ENCODE results near the gene MZF1. TPM values are rescaled to one million over a fixed set of nuclear protein-coding genes. Genes with fewer than 3 reads are reported as not detected.
A peak's percentile ranks its signal among the peaks of the same experiment; 100 is the strongest.

MZF1 gene
- total and polyA plus RNA-seq, 9 of the 15 experiments (the other 6 are each of a cell fraction or from before 2014, with no cell fraction given), result 0.31 to 29.3 (median 11.5) TPM

DNA sequence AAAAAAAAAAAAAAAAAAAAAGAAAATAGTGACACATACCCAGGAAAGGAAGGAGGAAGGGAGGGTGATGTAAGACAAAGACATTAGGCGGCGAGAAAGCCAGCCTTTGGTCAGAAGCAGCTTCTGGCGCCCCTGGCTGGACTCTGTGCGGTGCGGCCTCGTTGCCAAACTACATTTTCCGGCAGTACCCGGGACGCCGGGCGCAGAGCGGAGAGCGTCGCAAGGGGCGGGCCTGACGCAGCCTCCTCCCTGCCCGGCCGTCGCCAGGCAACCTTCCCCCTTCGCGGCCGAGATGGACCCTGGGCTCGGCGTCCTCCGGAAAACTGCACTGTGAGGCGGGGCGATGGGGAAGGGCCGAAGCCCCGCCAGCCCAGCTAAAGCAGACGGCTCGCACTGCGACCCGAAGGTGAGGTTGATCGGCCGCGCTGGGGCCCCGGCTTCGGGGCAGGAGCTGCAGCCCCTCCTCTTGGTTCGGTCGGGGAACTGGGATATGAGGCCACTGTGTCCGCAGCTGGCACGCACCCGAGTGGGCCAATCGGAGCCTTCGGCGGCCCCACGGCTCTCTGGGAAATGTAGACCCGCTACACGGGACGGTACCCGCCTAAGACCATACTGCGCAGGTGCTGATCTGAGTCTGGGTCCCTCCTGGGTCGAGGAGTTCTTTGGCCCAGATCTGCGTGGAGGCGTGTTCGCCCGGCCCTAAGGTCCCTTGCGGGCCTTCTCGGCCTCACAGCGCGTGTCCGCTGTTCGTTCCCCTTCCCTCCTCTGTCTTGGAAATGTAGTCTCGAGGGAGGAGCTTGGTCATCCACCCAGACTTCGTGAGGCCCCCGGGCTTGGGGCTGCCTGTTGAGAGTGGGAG, 2.3 kb upstream of the MZF1 start (continued):
- TF ChIP-seq ZNF778 (CRISPR knock-in tag; IDR thresholded peaks at IDR 0.05) (no peak), RBM39 (optimal IDR thresholded peaks at IDR 0.05; ENCODE audit: low read depth, low read length) (no peak), NRF1 (conservative IDR thresholded peaks at IDR 0.05 in 1 of 2, IDR thresholded peaks at IDR 0.05 in 1 of 2) (peak; percentile 89 to 91), EP400 (IDR thresholded peaks at IDR 0.05) (peak; percentile 74), NONO (IDR thresholded peaks at IDR 0.05; ENCODE audit: low read depth in 2 of 2, low read length in 1 of 2) (peak in 1 of 2 experiments; percentile 55; a peak in 1 of 4 replicates), HCFC1 (IDR thresholded peaks at IDR 0.05; ENCODE audit: low read depth, low read length) (peak; percentile 98), ASH1L (IDR thresholded peaks at IDR 0.05; ENCODE audit: borderline replicate concordance, low read depth, partially characterized antibody) (no peak), KLF6 (CRISPR knock-in tag; IDR thresholded peaks at IDR 0.05; ENCODE audit: borderline replicate concordance) (0 out of 2 replicates have a peak, but pooled peaks have one; percentile 19), ZSCAN32 (CRISPR knock-in tag; IDR thresholded peaks at IDR 0.05) (no peak), JUN (IDR thresholded peaks at IDR 0.05; ENCODE audit: borderline replicate concordance, low read depth, low read length) (0 out of 2 replicates have a peak, but pooled peaks have one; percentile 18), JUN (CRISPR knock-in tag; IDR thresholded peaks at IDR 0.05; ENCODE audit: borderline replicate concordance) (no peak), TEAD4 (IDR thresholded peaks at IDR 0.05; ENCODE audit: low read length) (no peak), TEAD4 (CRISPR knock-in tag; IDR thresholded peaks at IDR 0.05; ENCODE audit: borderline replicate concordance) (no peak), RB1 (IDR thresholded peaks at IDR 0.05; ENCODE audit: low read depth) (peak; percentile 48; the same call in 1 of the 2 replicates), ARHGAP35 (IDR thresholded peaks at IDR 0.05; ENCODE audit: partially characterized antibody) (no peak), NFE2L1 (tag; IDR thresholded peaks at IDR 0.05; ENCODE audit: borderline replicate concordance, low read depth) (no peak), ZNF384 (IDR thresholded peaks at IDR 0.05; ENCODE audit: low read depth, low read length) (peak; percentile 92), NR2C2 (CRISPR knock-in tag; IDR thresholded peaks at IDR 0.05) (0 out of 2 replicates have a peak, but pooled peaks have one; percentile 21), NR2C2 (tag; IDR thresholded peaks at IDR 0.05) (peak; percentile 76), ZNF239 (CRISPR knock-in tag; IDR thresholded peaks at IDR 0.05) (no peak), GABPB2 (CRISPR knock-in tag; conservative IDR thresholded peaks at IDR 0.05) (no peak), PTTG1 (tag; IDR thresholded peaks at IDR 0.05; ENCODE audit: low read depth) (no peak)
- TF ChIP-seq, protein P1, sequence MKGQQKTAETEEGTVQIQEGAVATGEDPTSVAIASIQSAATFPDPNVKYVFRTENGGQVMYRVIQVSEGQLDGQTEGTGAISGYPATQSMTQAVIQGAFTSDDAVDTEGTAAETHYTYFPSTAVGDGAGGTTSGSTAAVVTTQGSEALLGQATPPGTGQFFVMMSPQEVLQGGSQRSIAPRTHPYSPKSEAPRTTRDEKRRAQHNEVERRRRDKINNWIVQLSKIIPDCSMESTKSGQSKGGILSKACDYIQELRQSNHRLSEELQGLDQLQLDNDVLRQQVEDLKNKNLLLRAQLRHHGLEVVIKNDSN (CRISPR knock-in tag; IDR thresholded peaks at IDR 0.05), result no peak
- TF ChIP-seq, protein P2, sequence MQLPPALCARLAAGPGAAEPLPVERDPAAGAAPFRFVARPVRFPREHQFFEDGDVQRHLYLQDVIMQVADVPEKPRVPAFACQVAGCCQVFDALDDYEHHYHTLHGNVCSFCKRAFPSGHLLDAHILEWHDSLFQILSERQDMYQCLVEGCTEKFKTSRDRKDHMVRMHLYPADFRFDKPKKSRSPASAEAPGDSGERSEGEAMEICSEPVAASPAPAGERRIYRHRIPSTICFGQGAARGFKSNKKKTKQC (CRISPR knock-in tag; IDR thresholded peaks at IDR 0.05), result peak; percentile 69; the same call in 1 of the 2 replicates
- TF ChIP-seq, protein P3, sequence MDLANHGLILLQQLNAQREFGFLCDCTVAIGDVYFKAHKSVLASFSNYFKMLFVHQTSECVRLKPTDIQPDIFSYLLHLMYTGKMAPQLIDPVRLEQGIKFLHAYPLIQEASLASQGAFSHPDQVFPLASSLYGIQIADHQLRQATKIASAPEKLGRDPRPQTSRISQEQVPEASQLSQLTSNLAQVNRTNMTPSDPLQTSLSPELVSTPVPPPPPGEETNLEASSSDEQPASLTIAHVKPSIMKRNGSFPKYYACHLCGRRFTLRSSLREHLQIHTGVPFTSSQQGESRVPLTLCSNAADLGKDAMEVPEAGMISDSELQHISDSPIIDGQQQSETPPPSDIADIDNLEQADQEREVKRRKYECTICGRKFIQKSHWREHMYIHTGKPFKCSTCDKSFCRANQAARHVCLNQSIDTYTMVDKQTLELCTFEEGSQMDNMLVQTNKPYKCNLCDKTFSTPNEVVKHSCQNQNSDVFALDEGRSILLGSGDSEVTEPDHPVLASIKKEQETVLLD (IDR thresholded peaks at IDR 0.05), result peak; percentile 64

Data from K562 (cell line).